Lung microvascular endothelial cell (primary cell): ENCODE measurements around the gene TRABD2B. TPM values are rescaled to one million over a fixed set of nuclear protein-coding genes. Genes with fewer than 3 reads are reported as not detected.

Source experiments
- DNase-seq, 2 donors: peaks; one replicate each; pipeline versions ENCODE4 v3.0.0 to v3.0.0-alpha.2; 2010; ENCODE audit warnings: low read depth in 2 of 2
- total RNA-seq: library from RNA; depleted of rRNA; stranded (reverse); fragments of >200 nt; gene quantifications from 2 replicates; pipeline ENCODE4 v1.2.1, GENCODE V29; 2014

TRABD2B gene
- total RNA-seq, 1 donor from 2014 or later = not detected

- no peak for DNase-seq
Observed at GRCh38 chr1:47779613-47780012, 217.6 kb downstream of the TRABD2B start.

- DNase-seq = no peak
Observed at GRCh38 chr1:47778280-47778679, 218.9 kb downstream of the TRABD2B start.

GRCh38 chr1:47777322-47777721 is 219.9 kb downstream of the TRABD2B start:
- no peak for DNase-seq

GRCh38 chr1:47776667-47777131 is 220.5 kb downstream of the TRABD2B start:
- DNase-seq = peak; percentile 43 to 52

GRCh38 chr1:47774986-47775834 is 222.0 kb downstream of the TRABD2B start:
- DNase-seq = no peak

GRCh38 chr1:47772960-47773682 is 224.1 kb downstream of the TRABD2B start:
- DNase-seq = no peak

GRCh38 chr1:47772281-47772680 is 224.9 kb downstream of the TRABD2B start:
- no peak for DNase-seq

- DNase-seq = no peak
Observed at GRCh38 chr1:47771751-47772150, 225.4 kb downstream of the TRABD2B start.

GRCh38 chr1:47769983-47770382 is 227.2 kb downstream of the TRABD2B start:
- no peak for DNase-seq

GRCh38 chr1:47769295-47769694 is 227.9 kb downstream of the TRABD2B start:
- DNase-seq = no peak

- no peak for DNase-seq
Observed at GRCh38 chr1:47767741-47768100, 229.5 kb downstream of the TRABD2B start.

- peak in 1 of 2 donors; percentile 29 for DNase-seq
Observed at GRCh38 chr1:47766832-47767740, 230.1 kb downstream of the TRABD2B start.

GRCh38 chr1:47765742-47766485 is 231.3 kb downstream of the TRABD2B start:
- no peak for DNase-seq

GRCh38 chr1:47765236-47765635 is 231.9 kb downstream of the TRABD2B start:
- DNase-seq = no peak

- no peak for DNase-seq
Observed at GRCh38 chr1:47764461-47765046, 232.6 kb downstream of the TRABD2B start.

- no peak for DNase-seq
Observed at GRCh38 chr1:47763591-47764171, 233.5 kb downstream of the TRABD2B start.

- no peak for DNase-seq
Observed at GRCh38 chr1:47761974-47762373, 235.2 kb downstream of the TRABD2B start.

- no peak for DNase-seq
Observed at GRCh38 chr1:47761201-47761930, 235.8 kb downstream of the TRABD2B start.

- no peak for DNase-seq
Observed at GRCh38 chr1:47759936-47760629, 237.1 kb downstream of the TRABD2B start.
